HPDE6-E6E7 (cell line): Measurements from ENCODE around the gene CEP135.
"Not testable (repeated sequence)": the region's sequence is repeated elsewhere in the genome, so short reads cannot be mapped to it uniquely, and the experiment has no call there.

Experiments used
- DNase-seq: peaks from one replicate; pipeline ENCODE4 v3.0.0; 2011; ENCODE audit warnings: missing footprints; ENCODE audit errors: extremely low spot score

Gene CEP135

DNA sequence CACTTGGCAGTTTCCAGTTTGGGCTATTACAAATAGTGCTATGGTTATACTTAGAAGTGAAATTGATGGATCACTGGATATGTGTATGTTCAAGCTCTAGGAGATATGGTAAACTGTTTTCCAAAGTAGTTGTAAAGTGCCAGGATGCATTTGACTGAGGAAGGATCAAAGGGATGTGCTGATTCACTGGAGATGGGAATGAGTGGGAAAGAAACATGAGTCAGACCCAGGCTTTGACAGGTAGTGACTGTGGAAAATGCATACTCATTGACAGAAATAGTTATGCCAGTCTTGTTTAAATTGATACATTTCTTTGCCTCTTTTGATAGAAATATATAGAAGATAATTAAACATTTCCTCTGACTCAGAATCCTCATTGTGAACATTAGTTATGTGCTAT is 77.9 kb downstream of the CEP135 start:
- DNase-seq: no peak

DNA sequence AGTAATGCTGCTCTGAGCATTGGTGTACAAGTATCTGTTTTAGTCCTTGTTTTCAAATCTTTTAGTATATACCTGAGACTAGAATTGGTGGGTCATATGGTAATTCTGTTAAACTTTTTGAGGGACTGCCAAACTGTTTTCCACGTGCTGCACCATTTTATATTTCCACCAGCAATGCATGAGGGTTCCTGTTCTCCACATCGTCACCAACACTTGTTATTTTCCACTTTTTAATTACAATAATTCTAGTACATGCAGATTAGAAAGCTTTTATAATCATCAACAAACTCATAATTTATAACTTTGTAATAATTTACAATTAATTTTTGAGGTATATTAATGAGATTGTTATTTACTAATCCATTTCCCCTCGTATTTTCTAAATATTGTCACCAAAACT is 79.4 kb downstream of the CEP135 start:
- no peak for DNase-seq

GRCh38 chr4:56038487-56039162 is 89.9 kb downstream of the CEP135 start:
- no peak for DNase-seq

DNA sequence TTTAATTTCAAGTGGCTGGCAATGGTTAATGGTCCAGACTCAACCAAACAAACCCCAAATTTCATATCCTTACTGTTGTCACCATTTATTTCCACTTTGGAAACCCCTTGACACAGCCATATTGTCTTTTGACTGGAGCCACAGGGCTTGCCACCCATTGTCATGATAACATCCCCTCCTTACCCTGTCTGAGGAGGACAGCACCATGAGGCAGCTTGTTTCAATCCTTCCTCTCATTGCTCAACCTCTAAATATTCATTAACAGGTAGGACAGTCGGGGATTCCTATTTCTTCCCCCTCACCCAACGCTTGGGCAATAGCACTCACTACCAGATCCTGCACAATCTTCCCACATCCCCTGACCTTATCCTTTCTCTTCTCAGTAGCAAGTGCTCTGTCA is 92.1 kb downstream of the CEP135 start:
- no peak for DNase-seq

GRCh38 chr4:56042225-56042624 is 93.5 kb downstream of the CEP135 start:
- no peak for DNase-seq

- no peak for DNase-seq
Observed at GRCh38 chr4:56048383-56048701, 99.6 kb downstream of the CEP135 start.

DNA sequence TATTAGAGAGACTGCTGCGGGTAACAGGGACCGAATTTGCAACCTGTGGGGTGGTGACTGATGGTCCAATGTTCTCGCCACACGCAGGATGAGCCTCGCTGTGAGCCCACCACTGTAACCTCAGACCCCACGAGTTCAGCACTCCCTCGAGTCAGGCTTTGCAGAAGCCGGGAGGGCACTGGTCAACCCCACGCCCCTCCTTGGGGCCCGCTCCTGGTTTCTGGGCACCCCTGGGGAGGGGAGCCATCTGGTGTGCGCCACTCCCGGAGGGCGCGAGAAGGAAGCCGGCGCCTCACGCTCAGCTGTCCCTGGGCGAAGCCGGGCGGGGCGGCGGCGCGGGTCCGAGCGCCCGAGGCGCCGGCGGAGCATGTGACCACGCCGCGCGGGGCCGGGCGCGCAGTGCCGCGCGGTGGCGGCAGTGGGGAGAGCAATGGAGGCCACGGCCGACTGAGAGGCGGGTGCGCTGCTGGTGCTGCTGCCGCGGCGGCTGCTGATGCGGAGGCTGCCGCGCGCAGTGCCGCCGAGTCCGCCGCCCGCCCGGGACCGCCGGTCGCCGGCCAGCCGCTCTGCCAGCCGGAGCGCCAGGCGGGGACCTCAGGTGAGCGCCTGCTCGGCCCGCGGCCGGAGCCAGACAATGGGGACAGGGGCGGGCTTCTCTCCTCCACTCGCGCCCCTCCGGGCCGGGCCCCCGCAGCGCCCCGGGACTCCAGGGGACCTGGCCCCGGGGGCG is 100.1 kb downstream of the CEP135 start:
- peak; percentile 37 for DNase-seq

GRCh38 chr4:56050625-56051024 is 101.9 kb downstream of the CEP135 start:
- no peak for DNase-seq

GRCh38 chr4:56051029-56051709 is 102.4 kb downstream of the CEP135 start:
- no peak for DNase-seq

GRCh38 chr4:56051710-56052075 is 102.9 kb downstream of the CEP135 start:
- DNase-seq: no peak

- no peak for DNase-seq
Observed at GRCh38 chr4:56052481-56052880, 103.7 kb downstream of the CEP135 start.

GRCh38 chr4:56052966-56053365 is 104.2 kb downstream of the CEP135 start:
- DNase-seq: no peak

DNA sequence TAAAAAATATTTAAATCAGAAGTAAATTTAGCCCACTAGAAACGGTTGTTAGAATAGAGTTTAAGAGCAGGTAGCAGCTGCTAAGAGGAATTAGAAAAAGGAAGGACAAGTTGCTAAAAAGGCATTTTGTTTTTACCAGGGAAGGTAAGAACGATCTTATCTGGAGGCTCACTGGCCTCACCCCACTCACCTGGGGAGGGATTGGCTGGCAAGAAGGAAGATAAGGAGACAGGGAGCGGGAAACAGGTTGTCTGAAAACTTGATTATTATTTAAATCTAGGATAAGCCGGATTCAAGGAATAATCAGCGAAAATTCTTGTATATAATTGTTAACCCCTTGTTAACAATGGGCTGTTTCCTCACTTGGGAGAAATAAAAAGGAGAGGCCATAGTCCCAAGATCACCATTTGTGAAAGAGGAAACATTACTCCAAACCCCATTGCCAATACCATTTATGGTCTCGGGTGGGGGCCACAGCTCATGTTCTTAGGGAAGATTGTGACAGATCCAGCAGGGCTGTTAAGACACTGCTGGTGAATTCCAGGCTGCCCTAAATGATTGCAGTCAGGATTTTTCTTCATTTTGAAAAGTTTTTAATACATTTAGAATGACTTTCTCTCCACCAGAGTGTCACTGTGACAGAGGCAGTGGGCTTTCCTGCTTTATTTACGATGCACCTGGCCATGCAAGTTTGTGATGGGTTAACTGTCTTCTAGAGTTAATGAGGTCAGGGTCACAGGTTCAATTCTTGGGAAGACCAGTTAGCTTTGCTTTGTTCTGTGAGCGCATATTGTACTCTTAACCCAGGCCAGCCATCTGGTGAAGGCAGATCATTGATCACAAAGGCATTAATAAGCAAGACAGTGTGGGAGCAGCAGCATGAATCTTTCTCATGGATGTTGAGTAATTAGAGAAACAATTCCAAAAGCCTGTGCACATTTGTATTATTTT is 106.6 kb downstream of the CEP135 start:
- DNase-seq: no peak

DNA sequence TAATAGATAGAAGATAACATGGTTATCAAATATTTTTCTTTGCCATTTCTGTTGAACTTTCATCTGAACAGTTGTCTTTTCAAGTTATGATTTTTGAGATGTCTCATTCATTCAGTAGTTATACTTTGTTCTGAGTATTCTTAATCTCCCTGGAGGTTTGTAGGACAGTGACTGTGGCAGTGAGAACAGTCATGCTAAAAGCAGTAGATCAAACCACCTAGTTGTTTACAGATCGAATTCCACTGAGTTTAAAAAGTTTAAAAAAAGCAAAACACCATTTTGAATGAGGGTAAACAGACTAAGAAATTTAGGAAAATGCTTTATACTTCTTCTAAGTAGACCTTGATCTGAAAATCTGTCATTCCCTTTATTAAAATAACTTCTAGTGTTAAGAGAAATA is 107.2 kb downstream of the CEP135 start:
- no peak for DNase-seq

DNA sequence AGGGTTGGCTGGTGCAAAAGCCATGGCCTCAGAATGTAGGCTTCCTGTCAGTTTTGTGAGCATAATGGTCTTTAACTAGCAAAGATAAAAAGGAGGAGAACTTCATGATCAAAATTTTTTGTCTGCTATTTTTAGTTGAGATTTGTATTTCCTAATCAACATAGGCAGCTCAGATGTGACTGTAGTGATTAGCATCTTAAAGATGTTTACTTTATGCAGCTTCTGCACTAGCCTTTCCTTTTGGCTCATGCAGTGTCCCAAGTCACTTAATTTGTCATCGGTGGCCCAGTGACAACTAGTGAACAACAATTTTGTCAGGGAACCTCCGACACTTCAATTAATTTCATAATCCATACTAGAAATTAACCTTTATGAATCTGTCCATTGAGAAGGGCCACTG is 109.8 kb downstream of the CEP135 start:
- no peak for DNase-seq

DNA sequence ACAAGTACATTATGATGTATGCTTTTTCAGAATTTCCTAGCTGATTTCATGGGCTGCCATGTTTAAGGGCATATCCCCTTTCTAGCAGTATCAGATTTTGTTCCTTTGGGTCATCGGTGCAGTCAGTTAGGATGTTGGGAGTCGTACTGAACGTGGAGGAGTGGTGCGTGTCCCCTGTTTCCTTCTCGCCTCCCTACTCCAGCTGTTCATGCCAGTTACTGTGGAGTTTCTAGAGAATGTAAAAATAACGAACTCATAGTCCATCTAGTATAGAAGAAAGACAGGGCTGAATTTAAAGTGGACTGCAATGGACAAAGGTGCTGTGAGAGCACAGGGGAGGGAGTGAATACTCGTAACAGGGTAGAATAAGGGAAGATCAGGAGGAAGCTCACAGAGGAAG is 111.3 kb downstream of the CEP135 start:
- DNase-seq: no peak

DNA sequence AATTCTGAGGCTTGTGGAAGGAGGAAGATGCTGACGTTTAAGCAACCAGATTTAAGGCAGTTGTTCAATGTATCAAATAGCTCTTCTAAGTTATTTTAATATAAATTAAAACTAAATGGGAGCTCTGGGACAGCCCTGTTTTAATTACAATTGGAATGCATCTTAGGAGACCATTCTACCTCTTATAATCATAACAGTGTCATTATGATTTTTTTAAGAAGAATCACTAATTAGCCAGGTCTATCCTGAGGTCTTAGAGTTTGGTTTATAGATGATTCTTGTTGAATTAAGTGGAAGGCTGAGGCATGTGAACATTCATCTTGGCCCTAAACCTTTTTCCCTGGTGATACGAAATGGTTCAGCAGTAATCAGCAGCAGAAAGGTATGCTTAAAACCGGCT is 113.4 kb downstream of the CEP135 start:
- DNase-seq: no peak

DNA sequence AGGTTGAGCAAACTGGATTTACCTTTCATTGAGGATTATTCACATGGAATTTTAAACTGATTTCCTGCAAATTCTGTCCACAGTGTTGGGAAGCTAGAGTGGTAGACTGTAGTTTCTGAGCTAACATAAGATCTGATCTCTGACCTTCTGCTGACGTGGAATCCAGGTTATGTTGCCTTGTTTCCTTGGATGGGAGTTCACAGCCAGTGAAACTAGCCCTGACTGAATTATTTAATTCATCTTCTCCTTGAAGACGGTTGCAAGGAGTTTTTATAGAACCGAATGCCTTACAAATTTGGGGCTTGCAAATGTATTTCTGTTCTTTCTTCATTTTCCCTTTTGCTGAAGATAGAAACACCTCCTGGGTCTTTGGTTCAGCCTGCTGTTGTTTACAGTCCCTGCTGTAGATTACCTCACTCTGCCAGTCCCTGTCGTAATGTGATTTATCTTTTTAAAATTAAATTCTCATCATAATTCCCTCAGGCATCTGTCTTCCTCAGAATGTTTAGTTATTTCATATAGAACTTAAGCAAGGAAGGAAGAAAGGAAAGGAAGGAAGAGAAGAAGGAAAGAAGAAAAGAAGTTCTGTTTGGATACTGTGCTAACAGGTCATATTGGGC is 113.9 kb downstream of the CEP135 start:
- no peak for DNase-seq

GRCh38 chr4:56066493-56066892 is 117.7 kb downstream of the CEP135 start:
- no peak for DNase-seq

- DNase-seq: no peak
Observed at GRCh38 chr4:56067826-56068225, 119.1 kb downstream of the CEP135 start.

GRCh38 chr4:56072730-56073129 is 124.0 kb downstream of the CEP135 start:
- DNase-seq: not testable (repeated sequence)

- DNase-seq: no peak
Observed at GRCh38 chr4:56077676-56078075, 128.9 kb downstream of the CEP135 start.
